Endothelial cell of umbilical vein (primary cell): ENCODE data around the gene SMYD4. TPM values are rescaled to one million over a fixed set of nuclear protein-coding genes. Genes with fewer than 3 reads are reported as not detected.
"Not testable (repeated sequence)": the region's sequence is repeated elsewhere in the genome, so short reads cannot be mapped to it uniquely, and the experiment has no call there.

Experiments
- BruUV-seq: library from RNA; stranded (reverse); fragments of 400-500 nt; replicated peaks from 2 replicates; lab custom pipeline; 2021; lab: Mats Ljungman, UMichigan
- CTCF ChIA-PET: fragments of 300-600, 350-600 bp; sonication (Branson Sonifier 250); formaldehyde crosslinking; loops from one replicate; lab custom pipeline; 2021; ENCODE audit warnings: antibody characterized with exemption, inconsistent platforms; lab: Charles Lee
- POLR2A ChIA-PET: fragments of 300-600, 350-600 bp; sonication (Branson Sonifier 250); formaldehyde crosslinking; loops from one replicate; lab custom pipeline; 2021; ENCODE audit warnings: antibody characterized with exemption, inconsistent platforms; lab: Charles Lee
- DNase-seq: peaks from one replicate; pipeline ENCODE4 v3.0.0-alpha.2; 2011; ENCODE audit warnings: low read depth, low spot score
- FAIRE-seq: peaks from 2 replicates; lab custom pipeline; 2011; peaks lifted over from hg19 to GRCh38; lab: Jason Lieb, UNC
- H2AFZ ChIP-seq: 2 replicates; pipeline ENCODE4 v1.6.0; 2012; ENCODE audit warnings: low read depth, low read length, control low read depth, inconsistent platforms
- H3K27ac ChIP-seq: 2 replicates; pipeline ENCODE4 v1.5.1; 2011; ENCODE audit warnings: low read depth, mild to moderate bottlenecking, control low read depth, low read length, moderate library complexity; ENCODE audit not compliant: insufficient read depth
- H3K27me3 ChIP-seq, 2 experiments: 2 replicates each; pipeline versions ENCODE4 v1.6.0 to v1.6.1; 2011; ENCODE audit warnings: low read length in 2 of 2, mixed read lengths in 1 of 2; ENCODE audit not compliant: control insufficient read depth in 2 of 2, insufficient read depth in 2 of 2
- H3K36me3 ChIP-seq, 2 experiments: 2 replicates in 1 of 2; 3 replicates in 1 of 2; pipeline ENCODE4 v1.5.1; 2011; ENCODE audit warnings: low read length in 2 of 2, mild to moderate bottlenecking in 1 of 2, moderate library complexity in 1 of 2; ENCODE audit not compliant: control insufficient read depth in 2 of 2, insufficient read depth in 2 of 2; ENCODE audit errors: extremely low read depth in 1 of 2
- H3K4me1 ChIP-seq: 3 replicates; pipeline ENCODE4 v1.5.1; 2011; ENCODE audit warnings: mild to moderate bottlenecking, low read length; ENCODE audit not compliant: control insufficient read depth, insufficient read depth; ENCODE audit errors: extremely low read depth
- H3K4me2 ChIP-seq: 2 replicates; pipeline ENCODE4 v1.6.1; 2011; ENCODE audit warnings: low read length, control low read depth, mixed read lengths; ENCODE audit not compliant: insufficient read depth
- H3K4me3 ChIP-seq, 3 experiments: fragments of 200-600 bp in 1 of 3; sonication (generic), shearing (Covaris generic) in 1 of 3; replicated peaks in 1 of 3; 2 replicates each; pipeline ENCODE4 v1.5.1; 2011 to 2016; ENCODE audit warnings: control low read depth in 3 of 3, low read length in 3 of 3, mild to moderate bottlenecking in 2 of 3, inconsistent platforms in 1 of 3, low read depth in 1 of 3, moderate library complexity in 1 of 3; ENCODE audit not compliant: insufficient read depth in 1 of 3
- H3K79me2 ChIP-seq: 2 replicates; pipeline ENCODE4 v1.6.0; 2012; ENCODE audit warnings: low read length, inconsistent platforms; ENCODE audit not compliant: control insufficient read depth, insufficient read depth
- H3K9ac ChIP-seq: replicated peaks from 2 replicates; pipeline ENCODE3; 2011; ENCODE audit warnings: low read length, control low read depth; ENCODE audit not compliant: insufficient read depth; ENCODE audit errors: extremely low read depth
- H3K9me1 ChIP-seq: replicated peaks from 3 replicates; pipeline ENCODE4 v1.6.0; 2011; ENCODE audit warnings: mild to moderate bottlenecking, low read length; ENCODE audit not compliant: control insufficient read depth, insufficient read depth; ENCODE audit errors: extremely low read depth
- H3K9me3 ChIP-seq: replicated peaks from 2 replicates; pipeline ENCODE4 v1.5.1; 2012; ENCODE audit warnings: low read length, inconsistent platforms; ENCODE audit not compliant: control insufficient read depth, insufficient read depth
- H4K20me1 ChIP-seq: replicated peaks from 2 replicates; pipeline ENCODE3; 2011; ENCODE audit warnings: mild to moderate bottlenecking, low read length; ENCODE audit not compliant: control insufficient read depth, insufficient read depth; ENCODE audit errors: extremely low read depth
- MYC ChIP-seq: IDR thresholded peaks from one replicate; pipeline ENCODE4 v1.6.1; 2011; ENCODE audit warnings: mild to moderate bottlenecking, low read depth, low read length
- POLR2A ChIP-seq: IDR thresholded peaks from 2 replicates; pipeline ENCODE4 v1.6.1; 2012; ENCODE audit warnings: low read depth, mild to moderate bottlenecking, control low read depth, low read length
- dilution Hi-C: fragments of 300-500 bp; cut with MboI; formaldehyde crosslinking; loops from one replicate; pipeline ENCODE4 v1.15.0; 2019; ENCODE audit warnings: low sequenced_read_pairs; ENCODE audit not compliant: extremely low pct_ligation_motif_present
- intact Hi-C: fragments of 100-400 bp; cut with micrococcal nuclease; formaldehyde crosslinking; loops from one replicate; pipeline ENCODE4 v1.10.0; 2022
- polyA plus RNA-seq, 4 experiments: library from polyadenylated mRNA; depleted of rRNA in 3 of 4; stranded (reverse) in 3 of 4; unstranded in 1 of 4; fragments of >200 nt; gene quantifications; 2 replicates each; pipeline versions ENCODE4 v1.2.1 to v1.2.3, GENCODE V29; 2011 to 2012; ENCODE audit warnings: missing spikeins in 1 of 4
- total RNA-seq: library from RNA; stranded (reverse); gene quantifications from 2 replicates; pipeline ENCODE4 v1.2.3, GENCODE V29; 2021

SMYD4 gene
- total and polyA plus RNA-seq, 2 donors (not counting 3 experiments of a cell fraction or from before 2014, with no cell fraction given), result 6.0 to 14.6 TPM

GRCh38 chr17:1773696-1774181, 56.0 kb downstream of the SMYD4 start:
- no peak overlapping the region for H3K27ac ChIP-seq
- H3K4me1 ChIP-seq, result no peaks in the 10 kb centered on the region
- CTCF ChIA-PET, result interaction anchor here (1.0 to 2.1 kb wide), 5 partner anchors 10 to 52 kb away, joined by 3 to 10 read pairs (median 4); partner anchors contain the start of gene WDR81
- no peak overlapping the region for H3K4me2 ChIP-seq
- DNase-seq (no peak), FAIRE-seq (no peak)
- dilution Hi-C loops, result no loop called here
- H3K36me3 ChIP-seq, result no peaks in the 10 kb centered on the region
- H3K79me2 ChIP-seq, result no peaks in the 10 kb centered on the region
- H3K9ac ChIP-seq, result no peak overlapping the region
- no peak for TF ChIP-seq POLR2A
- TF ChIP-seq MYC, result no peak
- H3K4me3 ChIP-seq, result no peak overlapping the region
- no peaks in the 10 kb centered on the region for H3K27me3 ChIP-seq
- intact Hi-C loops, result no loop called here
- H2AFZ ChIP-seq, result no peak overlapping the region
- POLR2A ChIA-PET, result interaction anchor here (1.9 kb wide), 1 partner anchor 57 kb away, joined by 6 read pairs; no protein-coding TSS in a partner anchor
- BruUV-seq, result no TSS peak
- H3K9me3 ChIP-seq, result no peaks in the 10 kb centered on the region
- no peaks in the 10 kb centered on the region for H4K20me1 ChIP-seq
- H3K9me1 ChIP-seq, result no peaks in the 10 kb centered on the region

GRCh38 chr17:1773000-1773695, 56.6 kb downstream of the SMYD4 start:
- intact Hi-C loops, H3K36me3 ChIP-seq, dilution Hi-C loops, H2AFZ ChIP-seq, H3K9ac ChIP-seq, H3K9me3 ChIP-seq, DNase-seq, H3K9me1 ChIP-seq, H3K4me2 ChIP-seq, H3K27ac ChIP-seq, H3K79me2 ChIP-seq, H3K4me3 ChIP-seq, BruUV-seq, H4K20me1 ChIP-seq, FAIRE-seq, H3K4me1 ChIP-seq, H3K27me3 ChIP-seq: not testable (repeated sequence)
- ChIA-PET POLR2A (interaction anchor here (1.9 kb wide), 1 partner anchor 57 kb away, joined by 6 read pairs; no protein-coding TSS in a partner anchor), CTCF (interaction anchor here (1.0 to 2.1 kb wide), 5 partner anchors 10 to 52 kb away, joined by 3 to 10 read pairs (median 4); partner anchors contain the start of gene WDR81)
